ENCODE data around the gene PCDHGA7. TPM values are rescaled to one million over a fixed set of nuclear protein-coding genes. Genes with fewer than 3 reads are reported as not detected.

PCDHGA7 gene
- total RNA-seq, 1 experiment from 2014 or later = 1.6 TPM

DNA sequence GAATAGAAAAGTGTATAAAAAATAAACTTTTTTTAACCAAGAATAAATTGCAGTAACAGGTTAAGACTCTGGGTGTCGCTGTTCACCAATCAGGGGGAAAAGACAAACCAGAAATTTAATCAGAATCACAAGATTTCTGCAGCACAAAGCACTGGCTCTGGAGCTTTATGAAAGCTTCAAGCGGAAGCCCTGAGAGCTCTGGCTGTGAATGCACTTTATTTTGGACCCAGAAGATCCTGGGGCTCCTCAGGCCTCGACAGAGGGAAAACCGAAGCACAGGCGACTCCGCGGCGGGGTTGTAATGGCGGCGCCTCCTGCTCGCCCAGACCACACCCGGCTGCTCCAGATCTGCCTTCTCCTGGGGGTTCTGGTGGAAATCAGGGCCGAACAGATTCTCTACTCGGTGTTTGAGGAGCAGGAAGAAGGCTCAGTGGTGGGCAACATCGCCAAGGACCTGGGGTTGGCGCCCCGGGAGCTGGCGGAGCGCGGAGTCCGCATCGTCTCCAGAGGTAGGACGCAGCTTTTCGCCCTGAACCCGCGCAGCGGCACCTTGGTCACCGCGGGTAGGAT, 27.6 kb upstream of the PCDHGA7 start, which contains the start of gene PCDHGA4:
PCDHGA4 (plus strand) TSS at position 122 of the 570 bp plus-strand sequence; CDS start at position 209, 87 bp downstream.
- peaks cover 54% of the 10 kb centered on the region for H3K9me3 Mint-ChIP-seq
- no peak within 1 kb of the TSS for H3K4me3 Mint-ChIP-seq
- H3K27ac Mint-ChIP-seq = no peak within 1 kb of the TSS
- H3K4me1 Mint-ChIP-seq = peaks cover 5% of the 10 kb centered on the region
- TF ChIP-seq GTF2I (CRISPR knock-in tag; conservative IDR thresholded peaks at IDR 0.05) = no peak
- peak; percentile 73 for TF ChIP-seq CTCF (IDR thresholded peaks at IDR 0.05)
- DNase-seq (ENCODE audit: low spot score) = no peak
- ChIA-PET POLR2A (no interaction called here), CTCF (interaction anchor here (0.6 to 2.5 kb wide), 15 partner anchors 11 to 206 kb away, joined by 3 to 11 read pairs (median 5); partner anchors contain the start of genes PCDHB15, PCDHGA1, PCDHGA10 and PCDHGA3)
- no peak for ATAC-seq
- H3K36me3 Mint-ChIP-seq = peaks cover 57% of the 10 kb centered on the region
- H3K27me3 Mint-ChIP-seq (ENCODE audit: low read depth) = peaks cover 8% of the 10 kb centered on the region

DNA sequence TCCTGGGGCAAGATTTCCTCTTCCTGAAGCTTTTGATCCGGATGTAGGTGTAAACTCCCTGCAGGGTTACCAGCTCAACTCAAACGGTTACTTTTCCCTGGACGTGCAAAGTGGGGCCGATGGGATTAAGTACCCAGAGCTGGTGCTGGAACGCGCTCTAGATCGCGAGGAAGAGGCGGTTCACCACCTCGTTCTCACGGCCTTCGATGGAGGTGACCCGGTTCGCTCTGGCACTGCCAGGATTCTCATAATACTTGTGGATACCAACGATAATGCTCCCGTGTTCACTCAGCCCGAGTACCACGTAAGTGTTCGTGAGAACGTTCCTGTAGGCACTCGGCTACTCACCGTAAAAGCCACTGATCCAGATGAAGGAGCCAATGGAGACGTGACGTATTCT, 26.9 kb upstream of the PCDHGA7 start:
- ChIA-PET POLR2A (no interaction called here), CTCF (interaction anchor here (0.9 to 2.5 kb wide), 13 partner anchors 12 to 208 kb away, joined by 3 to 11 read pairs (median 5); partner anchors contain the start of genes PCDHB15, PCDHGA10, PCDHGA3 and PCDHGB4)
- peaks cover 56% of the 10 kb centered on the region for H3K9me3 Mint-ChIP-seq
- peaks cover 59% of the 10 kb centered on the region for H3K36me3 Mint-ChIP-seq
- DNase-seq (ENCODE audit: low spot score) (no peak), ATAC-seq (no peak)
- peaks cover 9% of the 10 kb centered on the region for H3K27me3 Mint-ChIP-seq (ENCODE audit: low read depth)
- H3K4me3 Mint-ChIP-seq = no peak overlapping the region
- no peak overlapping the region for H3K27ac Mint-ChIP-seq
- H3K4me1 Mint-ChIP-seq = peaks cover 7% of the 10 kb centered on the region
- TF ChIP-seq ARID4B (CRISPR knock-in tag; IDR thresholded peaks at IDR 0.05; ENCODE audit: borderline replicate concordance) = no peak

DNA sequence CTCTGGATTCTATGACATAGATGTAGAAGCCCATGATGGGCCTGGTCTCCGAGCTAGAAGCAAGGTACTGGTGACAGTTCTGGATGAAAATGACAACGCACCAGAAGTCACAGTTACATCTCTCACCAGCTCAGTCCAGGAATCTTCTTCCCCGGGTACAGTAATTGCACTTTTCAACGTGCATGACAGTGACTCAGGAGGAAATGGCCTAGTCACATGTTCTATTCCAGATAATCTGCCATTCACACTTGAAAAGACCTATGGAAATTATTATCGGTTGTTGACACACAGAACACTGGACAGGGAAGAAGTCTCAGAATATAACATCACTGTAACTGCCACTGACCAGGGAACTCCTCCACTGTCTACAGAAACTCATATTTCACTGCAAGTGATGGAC, 26.4 kb upstream of the PCDHGA7 start:
- H3K4me3 Mint-ChIP-seq = no peak overlapping the region
- TF ChIP-seq ZNF532 (CRISPR knock-in tag; IDR thresholded peaks at IDR 0.05; ENCODE audit: borderline replicate concordance) (no peak), GABPB1 (CRISPR knock-in tag; IDR thresholded peaks at IDR 0.05) (no peak)
- TF ChIP-seq, protein P1, sequence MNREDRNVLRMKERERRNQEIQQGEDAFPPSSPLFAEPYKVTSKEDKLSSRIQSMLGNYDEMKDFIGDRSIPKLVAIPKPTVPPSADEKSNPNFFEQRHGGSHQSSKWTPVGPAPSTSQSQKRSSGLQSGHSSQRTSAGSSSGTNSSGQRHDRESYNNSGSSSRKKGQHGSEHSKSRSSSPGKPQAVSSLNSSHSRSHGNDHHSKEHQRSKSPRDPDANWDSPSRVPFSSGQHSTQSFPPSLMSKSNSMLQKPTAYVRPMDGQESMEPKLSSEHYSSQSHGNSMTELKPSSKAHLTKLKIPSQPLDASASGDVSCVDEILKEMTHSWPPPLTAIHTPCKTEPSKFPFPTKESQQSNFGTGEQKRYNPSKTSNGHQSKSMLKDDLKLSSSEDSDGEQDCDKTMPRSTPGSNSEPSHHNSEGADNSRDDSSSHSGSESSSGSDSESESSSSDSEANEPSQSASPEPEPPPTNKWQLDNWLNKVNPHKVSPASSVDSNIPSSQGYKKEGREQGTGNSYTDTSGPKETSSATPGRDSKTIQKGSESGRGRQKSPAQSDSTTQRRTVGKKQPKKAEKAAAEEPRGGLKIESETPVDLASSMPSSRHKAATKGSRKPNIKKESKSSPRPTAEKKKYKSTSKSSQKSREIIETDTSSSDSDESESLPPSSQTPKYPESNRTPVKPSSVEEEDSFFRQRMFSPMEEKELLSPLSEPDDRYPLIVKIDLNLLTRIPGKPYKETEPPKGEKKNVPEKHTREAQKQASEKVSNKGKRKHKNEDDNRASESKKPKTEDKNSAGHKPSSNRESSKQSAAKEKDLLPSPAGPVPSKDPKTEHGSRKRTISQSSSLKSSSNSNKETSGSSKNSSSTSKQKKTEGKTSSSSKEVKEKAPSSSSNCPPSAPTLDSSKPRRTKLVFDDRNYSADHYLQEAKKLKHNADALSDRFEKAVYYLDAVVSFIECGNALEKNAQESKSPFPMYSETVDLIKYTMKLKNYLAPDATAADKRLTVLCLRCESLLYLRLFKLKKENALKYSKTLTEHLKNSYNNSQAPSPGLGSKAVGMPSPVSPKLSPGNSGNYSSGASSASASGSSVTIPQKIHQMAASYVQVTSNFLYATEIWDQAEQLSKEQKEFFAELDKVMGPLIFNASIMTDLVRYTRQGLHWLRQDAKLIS (CRISPR knock-in tag; IDR thresholded peaks at IDR 0.05; ENCODE audit: borderline replicate concordance) = no peak
- peaks cover 60% of the 10 kb centered on the region for H3K36me3 Mint-ChIP-seq
- POLR2A ChIA-PET = no interaction called here
- peaks cover 8% of the 10 kb centered on the region for H3K4me1 Mint-ChIP-seq
- CTCF ChIA-PET = interaction anchor here (0.9 to 1.7 kb wide), 7 partner anchors 32 to 208 kb away, joined by 3 to 11 read pairs (median 5); partner anchors contain the start of genes PCDHB15, PCDHGA10, PCDHGB4 and TAF7
- no peak overlapping the region for H3K27ac Mint-ChIP-seq
- ATAC-seq = no peak
- H3K9me3 Mint-ChIP-seq = peaks cover 56% of the 10 kb centered on the region
- DNase-seq (ENCODE audit: low spot score) = no peak
- peaks cover 13% of the 10 kb centered on the region for H3K27me3 Mint-ChIP-seq (ENCODE audit: low read depth)

Data from WTC11 (cell line).